Heart right ventricle (tissue), 16 donors: ENCODE results near the gene CDK6. TPM values are rescaled to one million over a fixed set of nuclear protein-coding genes. Genes with fewer than 3 reads are reported as not detected.

Experiments
- ATAC-seq, 8 donors: fragments of 200-7000 bp; cut with Tn5 transposase; one replicate each; pipeline ENCODE4 v1.9.1; 2020; ENCODE audit warnings: mild to moderate bottlenecking in 8 of 8, moderate library complexity in 8 of 8, moderate number of reproducible peaks in 1 of 8
- DNase-seq, 2 donors: peaks; one replicate each; pipeline ENCODE4 v3.0.0-alpha.2; 2020
- H3K27ac ChIP-seq, 10 donors: fragments of 200-600 bp; sonication (generic) in 2 of 10; one replicate each; pipeline versions ENCODE4 v1.5.0 to v1.8.0; 2020 to 2022; ENCODE audit warnings: mild to moderate bottlenecking in 3 of 10
- H3K27me3 ChIP-seq, 7 donors: fragments of 200-600 bp; one replicate each; pipeline ENCODE4 v1.8.0; 2021 to 2022; ENCODE audit warnings: mild to moderate bottlenecking in 2 of 7
- H3K36me3 ChIP-seq, 9 donors: fragments of 200-600 bp; sonication (generic) in 1 of 9; one replicate each; pipeline versions ENCODE4 v1.5.0 to v1.8.0; 2020 to 2022; ENCODE audit warnings: mild to moderate bottlenecking in 2 of 9
- H3K4me1 ChIP-seq, 9 donors: fragments of 200-600 bp; sonication (generic) in 1 of 9; one replicate each; pipeline versions ENCODE4 v1.5.0 to v1.8.0; 2020 to 2022; ENCODE audit warnings: mild to moderate bottlenecking in 4 of 9
- H3K4me3 ChIP-seq, 10 donors: fragments of 200-600 bp; sonication (generic) in 2 of 10; one replicate each; pipeline versions ENCODE4 v1.5.0 to v1.8.0; 2020 to 2022; ENCODE audit warnings: mild to moderate bottlenecking in 7 of 10, moderate library complexity in 2 of 10
- H3K9me3 ChIP-seq, 11 donors: fragments of 200-600 bp in 10 of 11; sonication (generic) in 2 of 11; one replicate each; pipeline versions ENCODE4 v1.5.0 to v1.8.0; 2013 to 2022; ENCODE audit warnings: mild to moderate bottlenecking in 2 of 11, control low read depth in 1 of 11, moderate library complexity in 1 of 11
- CTCF ChIP-seq, 9 donors: fragments of 200-600 bp; sonication (generic) in 2 of 9; IDR thresholded peaks; one replicate each; pipeline versions ENCODE4 v1.5.0 to v1.8.0; 2021 to 2022; ENCODE audit warnings: antibody characterized with exemption in 9 of 9, mild to moderate bottlenecking in 5 of 9, moderate library complexity in 1 of 9
- WGBS, 2 donors: extraction: QIAGEN DNeasy Blood & Tissue Kit; methylation state at CpG; one replicate each; pipeline ENCODE4 v1.1.7; 2013; ENCODE audit warnings: inconsistent platforms in 1 of 2; 5-methylcytosine and 5-hydroxymethylcytosine counted together
- intact Hi-C, 10 donors: fragments of 100-400 bp; cut with DNase I; formaldehyde crosslinking; loops; one replicate each; pipeline versions ENCODE4 v1.11.1 to v1.14.2; 2022
- polyA plus RNA-seq, 2 donors: library from polyadenylated mRNA; stranded (reverse); fragments of 200-250 nt; gene quantifications; one replicate each; pipeline ENCODE4 v1.2.3, GENCODE V29; 2013
- total RNA-seq, 10 donors: library from RNA; stranded (reverse); fragmentation: NEBNext Ultra II Directional in 3 of 10; extraction: Animal tissue kit (Norgen Biotek cat#: 25700) in 3 of 10; gene quantifications; one replicate each; pipeline versions ENCODE4 v1.2.1 to v1.2.4, GENCODE V29; 2021 to 2023
- donor health status: Arrhythmogenic right ventricular cardiomyopathy.
- donor health status: ischemic (EF 13 %, LVEDD 7.1; RV severe dilation, severe dysfunction).
- donor health status: healthy with polysubstance abuse.
- donor health status: DM: no; HTN: yes; CAD: no.
- donor health status: DM: no; HTN: no; CAD: no.
- donor health status: ischemic (EF 25% LVEDD 6.9; RV normal size, moderate dysfunction).
- donor health status: ischemic (EF 25% LVEDD 5.7; RV mildly dilated, moderate dysfunction).
- donor health status: healthy.
- donor health status: DM: yes; HTN: yes; CAD: no.
- donor health status: Ischemic cardiomyopathy.
- donor health status: ischemic (EF 35%, LVEDD 5.7; RV mildly dilated, moderate dysfunction).
- donor health status: nonischemic (EF 11% LVEDD 7.7; RV severe dilation, severe dysfunction).
- donor health status: DM: yes; HTN: yes; CAD: no.
- donor health status: PGD.
- donor health status: ischemic (EF 29% LVEDD 5.4; RV normal size, mild dysfunction).
- donor health status: nonischemic (EF 23%, LVEDD 6.1; RV moderate dilation, normal function).

CDK6 gene
- total and polyA plus RNA-seq, 12 donors, result 2.6 to 31.5 (median 16.4) TPM

DNA sequence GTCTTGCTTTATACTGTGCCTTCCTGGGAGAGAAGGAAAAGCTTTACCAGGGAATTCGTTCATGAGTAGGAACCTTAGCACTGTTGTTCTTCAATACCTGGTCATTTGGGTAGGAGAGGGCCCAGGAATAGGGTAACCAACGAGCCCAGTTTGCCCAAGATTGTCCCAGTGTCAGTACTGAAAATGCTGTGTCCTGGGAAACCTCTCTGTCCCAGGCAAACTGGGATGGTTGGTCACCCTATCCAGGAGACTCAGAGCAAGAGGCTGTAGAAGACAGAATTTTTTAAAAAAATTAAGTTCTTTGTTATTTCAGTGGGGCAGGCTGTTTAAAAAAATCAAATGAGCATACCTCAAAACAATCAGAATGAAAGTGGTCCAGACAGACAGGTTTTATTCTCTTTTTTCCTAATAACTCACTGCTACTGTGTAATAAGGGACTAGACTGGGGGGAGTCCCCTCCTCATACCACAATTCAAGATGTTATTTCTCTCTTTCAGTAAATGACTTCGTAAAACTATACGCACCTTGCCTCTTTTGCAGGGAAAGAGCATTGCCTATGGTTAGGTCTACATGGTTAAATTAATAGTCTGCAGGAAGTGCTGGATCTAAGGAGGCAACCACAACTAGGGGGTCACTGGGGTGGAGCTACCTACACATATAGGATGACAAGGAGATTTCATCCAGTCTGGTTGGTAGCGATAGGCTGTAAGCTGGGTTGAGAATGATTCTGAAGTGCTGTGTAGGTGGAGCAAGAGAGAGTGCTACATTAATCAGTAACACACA, 205.1 kb downstream of the CDK6 start:
- Histone ChIP-seq H3K36me3 (peaks cover 0 to 4% (median 0%) of the 10 kb centered on the region in 9 donors), H3K4me1 (peaks cover 9 to 57% (median 52%) of the 10 kb centered on the region in 9 donors), H3K27me3 (no peaks in the 10 kb centered on the region), H3K27ac (peak overlapping the region in 1 of 10 donors; percentile 11), H3K9me3 (peaks cover 0 to 8% (median 0%) of the 10 kb centered on the region in 11 donors), H3K4me3 (no peak overlapping the region)
- DNase-seq (no peak), ATAC-seq (no peak)
- 84 to 87% methylated on average over 5 of the region's 5 CpGs for WGBS, 2 donors
- no peak for TF ChIP-seq CTCF (IDR thresholded peaks at IDR 0.05)
- intact Hi-C loops, result loop anchor here in 3 of 10 donors (5.0 kb wide), 3 partner anchors 66 to 201 kb away; no protein-coding TSS in a partner anchor

DNA sequence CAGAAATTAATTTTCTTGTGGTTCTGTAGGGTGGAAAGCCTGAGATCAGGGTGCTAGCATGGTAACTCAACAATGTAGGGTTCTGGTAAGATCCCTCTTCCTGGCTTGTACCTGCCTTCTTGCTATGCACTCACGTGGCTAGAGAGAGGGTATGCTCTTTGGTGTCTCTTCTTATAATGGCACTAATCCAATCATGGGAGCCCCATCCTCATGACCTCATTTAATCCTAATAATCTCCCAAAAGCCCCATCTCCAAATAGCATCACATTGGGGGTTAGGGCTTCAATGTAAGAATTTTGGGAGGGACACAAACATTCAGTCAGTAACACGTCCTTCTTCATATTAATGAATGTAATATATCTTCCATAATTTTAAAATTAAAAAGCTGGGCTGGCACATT, 206.6 kb downstream of the CDK6 start:
- ATAC-seq, result no peak
- peaks cover 0 to 8% (median 0%) of the 10 kb centered on the region in 11 donors for H3K9me3 ChIP-seq
- WGBS, 2 donors, result 95% methylated on average over 2 of the region's 2 CpGs
- peaks cover 0 to 4% (median 0%) of the 10 kb centered on the region in 9 donors for H3K36me3 ChIP-seq
- H3K4me1 ChIP-seq, result peaks cover 5 to 51% (median 37%) of the 10 kb centered on the region in 9 donors
- H3K27ac ChIP-seq, result no peak overlapping the region
- H3K27me3 ChIP-seq, result no peaks in the 10 kb centered on the region
- TF ChIP-seq CTCF (IDR thresholded peaks at IDR 0.05), result no peak
- no peak for DNase-seq
- intact Hi-C loops, result loop anchor here in 6 of 10 donors (5.0 to 10.0 kb wide), 7 partner anchors 55 to 425 kb away; no protein-coding TSS in a partner anchor
- no peak overlapping the region for H3K4me3 ChIP-seq

- no peaks in the 10 kb centered on the region for H3K27me3 ChIP-seq
- TF ChIP-seq CTCF (IDR thresholded peaks at IDR 0.05), result no peak
- ATAC-seq (no peak), DNase-seq (no peak)
- H3K36me3 ChIP-seq, result peaks cover 0 to 4% (median 0%) of the 10 kb centered on the region in 9 donors
- no peak overlapping the region for H3K27ac ChIP-seq
- peaks cover 0 to 33% (median 19%) of the 10 kb centered on the region in 9 donors for H3K4me1 ChIP-seq
- intact Hi-C loops, result loop anchor here in 3 of 10 donors (10.0 kb wide), 4 partner anchors 57 to 427 kb away; no protein-coding TSS in a partner anchor
- peaks cover 0 to 15% (median 0%) of the 10 kb centered on the region in 11 donors for H3K9me3 ChIP-seq
- no peak overlapping the region for H3K4me3 ChIP-seq
- 98 to 99% methylated on average over 4 of the region's 4 CpGs for WGBS, 2 donors
These were observed 208.4 kb downstream of the CDK6 start for GRCh38 chr7:92627956-92628355.

DNA sequence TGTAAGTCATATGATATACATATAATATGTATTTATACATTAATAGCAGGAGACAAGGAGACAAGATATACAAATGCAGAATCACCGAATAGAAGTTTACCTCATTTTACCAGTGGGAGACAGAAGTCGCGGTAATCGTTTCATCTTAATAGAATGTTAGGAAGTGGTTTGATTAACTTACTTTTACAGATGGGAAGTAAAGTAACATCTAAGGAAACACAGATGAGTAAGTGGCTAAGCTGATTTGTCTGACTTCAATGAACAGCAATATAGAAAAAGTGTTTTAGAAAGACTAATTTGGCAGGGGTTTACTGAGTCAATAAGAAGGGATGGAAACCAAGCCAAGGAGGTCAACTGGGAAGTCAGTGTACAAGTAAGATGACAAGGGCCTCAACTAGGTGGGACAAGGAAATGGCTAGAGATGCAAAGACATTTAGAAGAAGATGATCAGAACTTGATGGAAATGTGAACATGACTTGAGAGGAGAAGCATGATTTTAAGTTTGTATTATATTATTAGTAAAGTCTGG, 210.0 kb downstream of the CDK6 start:
- intact Hi-C loops, result loop anchor here in 3 of 10 donors (10.0 kb wide), 4 partner anchors 58 to 428 kb away; no protein-coding TSS in a partner anchor
- TF ChIP-seq CTCF (IDR thresholded peaks at IDR 0.05), result no peak
- H3K4me3 ChIP-seq, result no peak overlapping the region
- H3K36me3 ChIP-seq, result peaks cover 0 to 4% (median 0%) of the 10 kb centered on the region in 9 donors
- H3K4me1 ChIP-seq, result peaks cover under 1 to 28% (median 15%) of the 10 kb centered on the region in 9 donors
- no peaks in the 10 kb centered on the region for H3K27me3 ChIP-seq
- H3K27ac ChIP-seq, result no peak overlapping the region
- 75 to 85% methylated on average over 4 of the region's 4 CpGs for WGBS, 2 donors
- DNase-seq (no peak), ATAC-seq (no peak)
- peaks cover 0 to 15% (median 0%) of the 10 kb centered on the region in 11 donors for H3K9me3 ChIP-seq
